Mammary epithelial cell (primary cell): ENCODE results near the gene FCRL5.

Experiments used
- EZH2 ChIP-seq: IDR thresholded peaks from 2 replicates; pipeline ENCODE4 v1.6.1; 2012; ENCODE audit warnings: low read length, inconsistent platforms, borderline replicate concordance
- TF ChIP-seq, protein P1 (sequence below), 2 donors: IDR thresholded peaks in 1 of 2; conservative IDR thresholded peaks in 1 of 2; 2 replicates each; pipeline ENCODE4 v1.5.1; 2011 to 2012; ENCODE audit warnings: inconsistent platforms in 2 of 2, low read length in 2 of 2, mild to moderate bottlenecking in 2 of 2, control low read depth in 1 of 2, low read depth in 1 of 2; ENCODE audit not compliant: insufficient read depth in 1 of 2; ENCODE audit errors: extremely low read depth in 1 of 2

DNA sequence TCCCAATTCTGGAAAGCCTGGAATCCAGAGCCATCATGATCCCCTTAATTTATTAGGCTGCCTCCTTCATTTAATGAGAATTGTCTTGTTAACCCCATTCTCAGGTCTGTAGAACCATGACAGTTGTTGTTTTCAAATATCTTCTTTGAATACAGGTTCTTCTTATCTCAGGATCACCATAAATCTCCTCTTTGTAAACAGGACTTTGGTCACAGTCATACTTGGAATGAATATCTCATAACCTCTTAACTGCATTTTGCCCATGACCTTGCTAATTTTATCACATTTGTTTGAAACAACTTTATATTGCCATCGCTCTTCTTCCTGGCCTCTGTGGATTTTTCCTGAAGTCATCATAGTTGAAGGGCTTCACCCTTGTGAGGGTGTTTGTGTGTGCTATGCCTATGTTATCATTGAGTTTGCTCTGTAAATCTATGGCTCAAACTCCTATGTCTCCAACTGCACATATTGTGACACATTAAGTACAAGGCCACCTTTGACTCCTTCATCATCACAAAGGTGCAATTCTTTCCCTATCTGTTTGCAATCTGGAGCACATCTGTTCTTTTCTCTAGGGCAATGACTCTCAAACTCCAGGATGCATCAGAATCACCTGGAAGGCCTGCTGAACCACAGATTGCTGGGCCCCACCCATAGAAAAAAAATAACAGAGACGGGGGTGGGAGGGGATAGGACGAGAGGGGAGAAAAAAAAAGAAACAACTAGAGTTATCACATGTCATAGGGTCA lies 54.2 kb downstream of the FCRL5 start:
- TF ChIP-seq, protein P1, sequence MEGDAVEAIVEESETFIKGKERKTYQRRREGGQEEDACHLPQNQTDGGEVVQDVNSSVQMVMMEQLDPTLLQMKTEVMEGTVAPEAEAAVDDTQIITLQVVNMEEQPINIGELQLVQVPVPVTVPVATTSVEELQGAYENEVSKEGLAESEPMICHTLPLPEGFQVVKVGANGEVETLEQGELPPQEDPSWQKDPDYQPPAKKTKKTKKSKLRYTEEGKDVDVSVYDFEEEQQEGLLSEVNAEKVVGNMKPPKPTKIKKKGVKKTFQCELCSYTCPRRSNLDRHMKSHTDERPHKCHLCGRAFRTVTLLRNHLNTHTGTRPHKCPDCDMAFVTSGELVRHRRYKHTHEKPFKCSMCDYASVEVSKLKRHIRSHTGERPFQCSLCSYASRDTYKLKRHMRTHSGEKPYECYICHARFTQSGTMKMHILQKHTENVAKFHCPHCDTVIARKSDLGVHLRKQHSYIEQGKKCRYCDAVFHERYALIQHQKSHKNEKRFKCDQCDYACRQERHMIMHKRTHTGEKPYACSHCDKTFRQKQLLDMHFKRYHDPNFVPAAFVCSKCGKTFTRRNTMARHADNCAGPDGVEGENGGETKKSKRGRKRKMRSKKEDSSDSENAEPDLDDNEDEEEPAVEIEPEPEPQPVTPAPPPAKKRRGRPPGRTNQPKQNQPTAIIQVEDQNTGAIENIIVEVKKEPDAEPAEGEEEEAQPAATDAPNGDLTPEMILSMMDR (conservative IDR thresholded peaks at IDR 0.05 in 1 of 2, IDR thresholded peaks at IDR 0.05 in 1 of 2; ENCODE audit: extremely low read depth in 1 of 2, insufficient read depth in 1 of 2, low read depth in 1 of 2, low read length in 2 of 2): no peak
- TF ChIP-seq EZH2: no peak
